PC-9 (cell line): ENCODE data around the gene B4GALNT3.
"Not testable (repeated sequence)": the region's sequence is repeated elsewhere in the genome, so short reads cannot be mapped to it uniquely, and the experiment has no call there.

Experiments
- CTCF ChIP-seq: fragments of 200-600 bp; sonication (generic); conservative IDR thresholded peaks from 2 replicates; pipeline ENCODE4 v1.6.1; 2017; ENCODE audit warnings: mixed run types, antibody characterized with exemption, mild to moderate bottlenecking, moderate library complexity
- EZH2 ChIP-seq: fragments of 200-600 bp; sonication (generic); IDR thresholded peaks from 2 replicates; pipeline ENCODE4 v1.8.0; 2017; ENCODE audit warnings: antibody characterized with exemption, low read depth

GRCh38 chr12:435737-436136 is 24.0 kb upstream of the B4GALNT3 start:
- TF ChIP-seq CTCF, EZH2: not testable (repeated sequence)
